Activated T-cell treated with anti-CD3 and anti-CD28 coated beads, Interleukin-2, amount 50 U/mL, for 24 hours (primary cell): ENCODE data around the gene ZSCAN22.
A peak's percentile ranks its signal among the peaks of the same experiment; 100 is the strongest.

ENCODE experiments used
- DNase-seq: peaks from one replicate; pipeline ENCODE4 v3.0.0-alpha.2; 2020
- H3K27ac Mint-ChIP-seq: 2 replicates; pipeline ENCODE4 v1.8.0; 2020; ENCODE audit warnings: mild to moderate bottlenecking, mixed read lengths
- H3K27me3 Mint-ChIP-seq: 2 replicates; pipeline ENCODE4 v1.8.0; 2020; ENCODE audit warnings: mixed read lengths
- H3K36me3 Mint-ChIP-seq: 2 replicates; pipeline ENCODE4 v1.8.0; 2020; ENCODE audit warnings: low read depth, mixed read lengths
- H3K4me1 Mint-ChIP-seq: 2 replicates; pipeline ENCODE4 v1.8.0; 2020; ENCODE audit warnings: low read depth, mixed read lengths
- H3K4me3 Mint-ChIP-seq: 2 replicates; pipeline ENCODE4 v1.8.0; 2020; ENCODE audit warnings: mild to moderate bottlenecking, moderate library complexity, mixed read lengths
- H3K9me3 Mint-ChIP-seq: 2 replicates; pipeline ENCODE4 v1.8.0; 2020; ENCODE audit warnings: mixed read lengths

ZSCAN22 gene

DNA sequence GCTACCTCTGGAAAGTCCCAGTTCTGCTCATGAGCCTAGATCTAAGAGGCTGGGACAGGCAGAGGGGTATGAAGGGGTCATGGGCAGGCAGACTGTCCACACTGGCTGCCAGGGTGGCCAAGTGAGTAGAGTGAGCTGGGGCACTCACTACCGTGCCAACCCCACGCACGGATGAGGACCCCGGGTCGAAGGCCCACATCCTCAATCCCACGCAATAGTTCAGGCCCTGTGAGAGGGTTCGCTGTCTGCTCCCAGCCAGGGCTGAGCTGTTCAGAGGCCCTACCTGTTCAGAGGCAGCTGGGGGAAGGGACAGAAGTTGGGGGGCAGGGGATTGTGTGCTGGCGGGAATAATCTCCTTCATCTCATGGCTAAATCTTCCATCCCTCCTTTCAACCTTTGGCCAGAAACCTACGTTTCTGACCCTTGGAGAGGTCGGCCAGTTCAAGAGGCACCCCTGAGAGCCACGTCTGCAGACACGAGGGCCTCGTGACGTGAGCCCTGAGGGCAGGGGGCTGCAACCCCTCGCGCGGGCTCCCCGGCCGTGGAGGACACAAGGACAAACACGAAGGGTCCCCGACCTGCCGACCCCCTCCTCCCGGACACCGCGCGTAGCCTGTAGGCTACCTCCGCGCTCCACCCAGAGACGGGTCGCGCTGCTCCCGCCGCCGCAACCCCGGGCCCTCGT is 59.2 kb downstream of the ZSCAN22 start:
- H3K27ac Mint-ChIP-seq: peak overlapping the region; percentile 99
- DNase-seq: peak; percentile 74
- H3K27me3 Mint-ChIP-seq: no peaks in the 10 kb centered on the region
- peaks cover 49% of the 10 kb centered on the region for H3K4me1 Mint-ChIP-seq
- peaks cover 51% of the 10 kb centered on the region for H3K36me3 Mint-ChIP-seq
- no peaks in the 10 kb centered on the region for H3K9me3 Mint-ChIP-seq
- peak overlapping the region; percentile 97 for H3K4me3 Mint-ChIP-seq

DNA sequence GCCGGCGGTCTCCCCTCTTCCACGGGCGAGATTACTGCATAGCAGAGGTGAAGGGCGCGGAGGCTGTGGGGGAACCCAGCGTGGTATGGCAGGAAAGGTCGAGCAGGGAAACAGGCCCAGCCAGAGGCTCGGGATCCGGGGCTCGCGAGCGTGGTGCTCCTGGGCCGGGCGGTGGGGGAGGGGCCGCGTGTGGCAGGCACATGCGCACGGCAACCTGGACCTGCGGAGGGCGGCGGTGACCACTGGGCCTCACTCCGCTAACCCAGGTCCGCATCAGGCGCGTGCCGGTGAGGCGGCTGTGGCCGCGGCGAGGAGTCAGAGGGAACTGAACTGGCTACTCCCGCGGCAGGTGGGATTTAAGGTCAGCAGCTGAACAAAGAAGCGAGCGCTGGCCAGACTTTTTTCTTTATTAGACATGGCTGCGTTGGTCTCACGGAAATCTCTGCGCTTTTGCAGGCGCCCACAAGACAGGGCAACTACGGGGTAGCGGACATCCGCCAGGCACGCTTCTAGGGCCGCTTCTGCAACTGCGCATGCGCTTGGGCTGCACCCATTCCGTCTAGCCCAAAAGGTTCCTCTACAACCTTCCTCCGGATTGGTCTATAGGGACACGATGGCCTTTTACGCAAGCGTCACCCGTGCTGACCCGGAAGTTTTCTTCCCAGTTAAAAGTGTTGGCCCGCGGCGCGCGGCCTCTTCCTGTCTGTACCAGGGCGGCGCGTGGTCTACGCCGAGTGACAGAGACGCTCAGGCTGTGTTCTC is 60.0 kb downstream of the ZSCAN22 start, which contains the start of gene RPS5:
Gene RPS5, plus strand, starts transcription at position 694 of the 762 bp plus-strand sequence. CDS start 869 bp downstream, outside the sequence.
- H3K4me1 Mint-ChIP-seq: peaks cover 46% of the 10 kb centered on the region
- no peaks in the 10 kb centered on the region for H3K9me3 Mint-ChIP-seq
- H3K4me3 Mint-ChIP-seq: peak within 1 kb of the TSS; percentile 97
- peaks cover 55% of the 10 kb centered on the region for H3K36me3 Mint-ChIP-seq
- peak; percentile 95 for DNase-seq
- H3K27ac Mint-ChIP-seq: peak within 1 kb of the TSS; percentile 99
- no peaks in the 10 kb centered on the region for H3K27me3 Mint-ChIP-seq

- no peaks in the 10 kb centered on the region for H3K27me3 Mint-ChIP-seq
- peak overlapping the region; percentile 97 for H3K4me3 Mint-ChIP-seq
- H3K4me1 Mint-ChIP-seq: peaks cover 44% of the 10 kb centered on the region
- peak overlapping the region; percentile 99 for H3K27ac Mint-ChIP-seq
- peaks cover 62% of the 10 kb centered on the region for H3K36me3 Mint-ChIP-seq
- H3K9me3 Mint-ChIP-seq: no peaks in the 10 kb centered on the region
- DNase-seq: peak; percentile 45
Measured at GRCh38 chr19:58387338-58388174, 60.8 kb downstream of the ZSCAN22 start.

DNA sequence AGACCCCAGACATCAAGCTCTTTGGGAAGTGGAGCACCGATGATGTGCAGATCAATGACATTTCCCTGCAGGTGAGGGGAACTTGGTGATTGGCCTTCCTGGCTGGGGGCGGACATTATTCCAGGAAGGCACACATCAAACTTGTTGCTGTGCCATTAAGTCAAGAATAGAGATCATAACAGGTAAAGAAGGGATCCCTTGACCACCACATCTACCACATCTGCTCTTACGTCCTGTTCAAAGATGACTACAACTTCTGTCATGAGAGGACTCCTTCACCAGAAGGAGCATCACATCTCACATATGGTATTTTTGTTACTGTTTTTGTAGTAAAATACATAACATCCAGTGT is 61.4 kb downstream of the ZSCAN22 start:
- peaks cover 47% of the 10 kb centered on the region for H3K4me1 Mint-ChIP-seq
- peak overlapping the region; percentile 99 for H3K27ac Mint-ChIP-seq
- DNase-seq: no peak
- peak overlapping the region; percentile 97 for H3K4me3 Mint-ChIP-seq
- H3K36me3 Mint-ChIP-seq: peaks cover 68% of the 10 kb centered on the region
- no peaks in the 10 kb centered on the region for H3K9me3 Mint-ChIP-seq
- H3K27me3 Mint-ChIP-seq: no peaks in the 10 kb centered on the region
